ACC112 (cell line): ENCODE results near the gene TNFSF18.
A peak's percentile ranks its signal among the peaks of the same experiment; 100 is the strongest.

Experiments used
- H2AFZ ChIP-seq: fragments of 200-600 bp; sonication (generic); one replicate; pipeline ENCODE4 v1.6.0; 2017; ENCODE audit warnings: antibody characterized with exemption, low read length; ENCODE audit not compliant: unreplicated experiment
- H3K27ac ChIP-seq: fragments of 200-600 bp; sonication (generic); 2 replicates; pipeline ENCODE4 v1.5.1; 2014; ENCODE audit warnings: low read depth, mild to moderate bottlenecking, antibody characterized with exemption, low read length, moderate library complexity
- H3K27me3 ChIP-seq: fragments of 200-600 bp; sonication (generic); 2 replicates; pipeline ENCODE4 v1.6.1; 2014; ENCODE audit warnings: mild to moderate bottlenecking, antibody characterized with exemption, low read length, moderate library complexity, mixed read lengths; ENCODE audit not compliant: insufficient read depth
- H3K36me3 ChIP-seq: fragments of 200-600 bp; sonication (generic); 2 replicates; pipeline ENCODE4 v1.6.1; 2016; ENCODE audit warnings: mild to moderate bottlenecking, antibody characterized with exemption, low read length, moderate library complexity, mixed read lengths; ENCODE audit not compliant: insufficient read depth
- H3K4me1 ChIP-seq: fragments of 200-600 bp; sonication (generic); one replicate; pipeline ENCODE4 v1.6.1; 2016; ENCODE audit warnings: low read length, mixed read lengths; ENCODE audit not compliant: insufficient read depth, unreplicated experiment, control insufficient read depth
- H3K4me3 ChIP-seq: fragments of 200-600 bp; sonication (generic); 2 replicates; pipeline ENCODE4 v1.5.1; 2014; ENCODE audit warnings: mild to moderate bottlenecking, low read depth, low read length
- H3K79me2 ChIP-seq: fragments of 200-600 bp; sonication (generic); one replicate; pipeline ENCODE4 v1.6.0; 2016; ENCODE audit warnings: low read length; ENCODE audit not compliant: control insufficient read depth, unreplicated experiment, insufficient read depth

Gene TNFSF18

GRCh38 chr1:173005196-173005864 lies 45.4 kb downstream of the TNFSF18 start:
- Histone ChIP-seq H3K4me3 (no peak overlapping the region), H3K27ac (no peak overlapping the region), H2AFZ (no peak overlapping the region), H3K4me1 (peaks cover 13% of the 10 kb centered on the region), H3K79me2 (no peaks in the 10 kb centered on the region), H3K27me3 (no peaks in the 10 kb centered on the region), H3K36me3 (peaks cover 4% of the 10 kb centered on the region; the same call in 1 of the 2 replicates)

DNA sequence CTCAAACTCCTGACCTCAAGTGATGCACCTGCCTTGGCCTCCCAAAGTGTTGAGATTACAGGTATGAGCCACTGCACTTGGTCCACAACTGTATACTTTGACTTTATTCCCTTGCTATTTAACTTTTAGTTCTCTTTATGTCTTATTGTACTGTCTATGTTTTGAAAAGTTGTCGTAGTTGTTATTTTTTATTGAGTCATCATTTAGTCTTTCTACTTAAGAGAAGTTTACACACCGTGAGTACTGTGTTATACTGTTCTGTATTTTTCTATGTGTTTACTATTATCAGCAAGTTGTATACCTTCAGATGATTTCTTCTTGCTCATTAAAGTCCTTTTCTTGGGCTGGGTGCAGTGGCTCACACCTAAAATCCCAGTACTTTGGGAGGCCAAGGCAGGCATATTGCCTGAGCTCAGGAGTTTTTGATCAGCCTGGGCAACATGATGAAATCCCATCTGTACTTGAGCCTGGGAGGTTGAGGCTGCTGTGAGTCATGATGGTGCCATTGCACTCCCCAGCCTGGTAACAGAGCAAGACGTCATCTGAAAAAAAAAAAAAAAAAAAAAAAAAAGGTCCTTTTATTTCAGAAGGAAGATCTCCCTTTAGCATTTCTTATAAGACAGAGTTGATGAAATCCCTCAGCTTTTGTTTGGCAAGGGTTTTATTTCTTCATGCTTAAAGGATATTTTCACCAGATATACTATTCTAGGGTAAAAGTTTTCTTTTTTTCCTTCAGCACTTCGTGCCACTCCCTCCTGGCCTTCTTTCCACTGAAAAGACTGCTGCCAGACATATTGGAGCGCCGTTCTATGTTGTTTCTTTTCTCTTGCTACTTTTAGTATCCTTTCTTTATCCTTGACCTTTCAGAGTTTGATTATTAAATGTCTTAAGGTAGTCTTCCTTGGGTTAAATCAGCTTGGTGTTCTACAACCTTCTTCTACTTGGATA lies 47.6 kb downstream of the TNFSF18 start:
- peak overlapping the region; percentile 84 for H3K27ac ChIP-seq
- no peaks in the 10 kb centered on the region for H3K79me2 ChIP-seq
- H3K27me3 ChIP-seq = no peaks in the 10 kb centered on the region
- no peak overlapping the region for H3K4me3 ChIP-seq
- peaks cover 4% of the 10 kb centered on the region; the same call in 1 of the 2 replicates for H3K36me3 ChIP-seq
- H2AFZ ChIP-seq = peak overlapping the region; percentile 47
- H3K4me1 ChIP-seq = peaks cover 13% of the 10 kb centered on the region

GRCh38 chr1:172999349-172999748 lies 51.4 kb downstream of the TNFSF18 start:
- Histone ChIP-seq H3K27me3 (no peaks in the 10 kb centered on the region), H2AFZ (no peak overlapping the region)

DNA sequence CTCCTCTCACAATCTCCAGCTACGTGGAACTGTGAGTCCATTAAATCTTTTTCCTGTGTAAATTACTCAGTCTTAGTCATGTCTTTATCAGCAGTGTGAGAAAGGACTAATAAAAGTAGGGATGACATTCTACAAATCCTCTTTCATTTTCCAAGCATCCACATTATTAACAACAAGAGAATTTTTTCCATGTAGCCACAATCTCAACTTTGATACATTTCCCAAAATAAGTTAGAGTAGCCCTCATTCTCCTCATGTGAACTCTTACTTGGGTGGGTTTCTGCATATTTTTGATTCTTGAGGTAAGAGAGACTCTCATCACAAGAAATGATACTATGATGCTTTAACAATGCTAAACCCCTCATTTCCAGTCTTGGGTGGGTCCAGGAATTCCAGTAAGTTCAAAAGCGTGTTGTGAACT lies 52.8 kb downstream of the TNFSF18 start:
- Histone ChIP-seq H3K79me2 (no peaks in the 10 kb centered on the region), H3K36me3 (peaks cover 4% of the 10 kb centered on the region; the same call in 1 of the 2 replicates), H3K27ac (no peak overlapping the region), H3K4me3 (no peak overlapping the region), H3K27me3 (no peaks in the 10 kb centered on the region), H2AFZ (no peak overlapping the region), H3K4me1 (peaks cover 4% of the 10 kb centered on the region)

More at GRCh38 chr1:172999349-172999748, 51.4 kb downstream of the TNFSF18 start:
- no peak overlapping the region for H3K4me3 ChIP-seq
- no peak overlapping the region for H3K27ac ChIP-seq
- peaks cover 4% of the 10 kb centered on the region; the same call in 1 of the 2 replicates for H3K36me3 ChIP-seq
- H3K4me1 ChIP-seq = peaks cover 13% of the 10 kb centered on the region
- H3K79me2 ChIP-seq = no peaks in the 10 kb centered on the region

- Histone ChIP-seq H3K27ac (no peak overlapping the region), H3K36me3 (peaks cover 1% of the 10 kb centered on the region; the same call in 1 of the 2 replicates), H3K4me3 (no peak overlapping the region), H3K4me1 (peaks cover 19% of the 10 kb centered on the region), H2AFZ (no peak overlapping the region), H3K27me3 (no peaks in the 10 kb centered on the region), H3K79me2 (no peaks in the 10 kb centered on the region)
Observed at GRCh38 chr1:172993640-172994039, 57.1 kb downstream of the TNFSF18 start.

DNA sequence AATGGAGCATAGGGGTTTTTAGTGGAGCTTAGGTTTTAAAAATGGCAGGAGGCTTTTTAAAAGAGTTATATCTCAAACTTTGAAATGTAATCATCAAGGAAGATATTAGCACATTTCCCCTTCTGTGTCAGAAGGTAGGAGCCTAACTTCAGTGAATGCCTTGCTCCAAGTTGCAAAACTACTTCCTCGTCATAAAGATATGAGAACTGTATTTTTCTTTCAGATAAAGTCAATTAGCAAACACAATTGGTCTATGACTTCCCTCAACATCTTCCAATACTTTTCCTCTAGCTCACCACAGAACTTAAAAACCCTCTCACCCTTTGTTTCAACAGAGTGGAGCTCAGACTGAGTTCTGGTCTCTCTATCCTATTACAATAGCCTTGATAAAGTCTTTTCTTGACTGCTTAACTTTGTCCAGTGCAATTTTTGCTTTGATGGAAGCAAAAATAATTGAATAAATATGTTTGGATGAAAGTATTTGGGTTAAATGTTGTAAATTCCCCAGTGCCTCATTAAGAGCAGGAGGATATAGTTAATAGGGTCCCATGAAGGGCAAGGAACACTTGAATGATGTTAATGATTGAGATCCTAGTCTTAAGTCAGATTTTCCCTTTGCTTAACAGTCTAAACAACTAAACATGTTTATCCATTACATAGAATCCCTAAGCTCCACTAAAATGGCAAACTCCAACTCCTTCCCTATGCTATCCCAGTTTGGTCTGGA lies 58.9 kb downstream of the TNFSF18 start:
- no peak overlapping the region for H3K4me3 ChIP-seq
- H3K79me2 ChIP-seq = no peaks in the 10 kb centered on the region
- H3K27me3 ChIP-seq = no peaks in the 10 kb centered on the region
- peaks cover 19% of the 10 kb centered on the region for H3K4me1 ChIP-seq
- H3K27ac ChIP-seq = peak overlapping the region; percentile 63
- H2AFZ ChIP-seq = no peak overlapping the region
- H3K36me3 ChIP-seq = no peaks in the 10 kb centered on the region

GRCh38 chr1:172990598-172991215 lies 60.0 kb downstream of the TNFSF18 start:
- Histone ChIP-seq H3K4me1 (peaks cover 19% of the 10 kb centered on the region), H3K27ac (peak overlapping the region; percentile 63), H2AFZ (no peak overlapping the region), H3K27me3 (no peaks in the 10 kb centered on the region), H3K4me3 (no peak overlapping the region), H3K79me2 (no peaks in the 10 kb centered on the region), H3K36me3 (no peaks in the 10 kb centered on the region)
